ENCODE data around the gene TWIST2.
A peak's percentile ranks its signal among the peaks of the same experiment; 100 is the strongest.

The TWIST2 gene

GRCh38 chr2:238928520-238929241 lies 80.8 kb downstream of the TWIST2 start:
- no peak for DNase-seq (ENCODE audit: low read depth, low spot score)
- H3K27ac ChIP-seq, result no peak overlapping the region

GRCh38 chr2:238929242-238930081 lies 81.6 kb downstream of the TWIST2 start:
- no peak for DNase-seq (ENCODE audit: low read depth, low spot score)

GRCh38 chr2:238930216-238930615 lies 82.3 kb downstream of the TWIST2 start:
- no peak for DNase-seq (ENCODE audit: low read depth, low spot score)
- H3K27ac ChIP-seq, result no peak overlapping the region

More at GRCh38 chr2:238929242-238930081, 81.6 kb downstream of the TWIST2 start:
- no peak overlapping the region for H3K27ac ChIP-seq

DNA sequence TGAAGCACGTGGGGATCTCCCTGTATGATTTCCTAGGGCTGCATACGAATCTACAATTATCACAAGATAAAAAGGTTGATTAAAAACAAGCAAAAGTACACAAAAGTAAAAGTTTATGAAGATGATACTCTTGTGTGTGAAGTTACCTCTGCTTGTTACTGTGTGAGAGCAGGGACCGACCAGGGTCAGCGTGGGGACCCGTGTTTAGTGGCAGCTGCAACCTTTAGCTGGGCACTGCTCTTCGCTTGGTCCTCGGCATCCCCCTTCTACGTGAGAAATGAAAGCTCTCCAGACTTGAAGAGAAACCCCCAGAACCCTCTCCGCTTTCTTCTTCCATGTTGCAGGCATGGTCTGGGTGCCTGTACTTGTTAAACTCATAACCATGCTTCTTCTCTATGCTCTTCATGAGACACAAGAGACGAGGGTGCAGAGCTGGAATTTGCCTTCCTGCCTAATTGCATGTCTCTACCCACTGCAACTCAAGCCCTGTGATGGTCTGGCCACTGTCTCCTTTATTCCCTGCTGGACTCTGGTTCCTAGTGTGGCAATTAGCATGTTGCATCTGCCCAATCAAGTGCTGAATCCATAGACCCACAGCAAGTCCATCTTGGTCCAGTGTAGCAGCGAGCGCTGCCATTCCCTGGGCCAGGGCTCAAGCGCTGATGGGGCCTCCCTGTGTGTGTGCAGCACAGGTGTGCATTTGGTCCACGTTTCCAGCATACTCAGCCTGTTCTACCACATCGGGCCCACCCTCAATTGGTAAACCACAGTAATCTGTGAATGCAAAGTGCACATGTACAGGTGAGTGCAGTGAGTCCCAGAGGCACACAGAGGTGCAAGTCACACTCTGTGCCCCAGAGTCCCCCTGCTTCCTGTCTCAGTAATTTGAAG lies 88.5 kb downstream of the TWIST2 start:
- H3K27ac ChIP-seq, result no peak overlapping the region
- DNase-seq (ENCODE audit: low read depth, low spot score), result no peak

DNA sequence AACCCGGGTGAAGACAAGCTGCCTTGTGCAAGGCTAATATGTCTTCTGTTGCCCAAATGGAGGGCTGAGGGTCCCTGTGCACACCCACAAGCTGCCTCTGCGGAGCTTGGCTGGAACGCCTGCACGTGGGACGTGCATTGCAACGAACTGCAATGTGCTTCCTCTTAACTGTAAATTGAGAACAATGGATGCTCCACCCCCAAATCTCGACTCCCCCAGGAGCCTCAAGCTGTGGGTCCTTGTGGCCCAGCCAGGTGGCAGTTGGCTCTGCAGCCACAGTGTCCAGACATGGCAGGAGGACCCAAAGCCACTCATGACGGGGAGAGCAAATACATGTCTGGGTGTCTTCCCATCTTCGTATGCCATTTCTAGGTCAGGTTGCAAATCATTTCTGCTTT lies 90.1 kb downstream of the TWIST2 start:
- no peak overlapping the region for H3K27ac ChIP-seq

GRCh38 chr2:238938401-238939055 lies 90.6 kb downstream of the TWIST2 start:
- no peak overlapping the region for H3K27ac ChIP-seq
- no peak for DNase-seq (ENCODE audit: low read depth, low spot score)

More for the DNA sequence above, 90.1 kb downstream of the TWIST2 start:
- DNase-seq (ENCODE audit: low read depth, low spot score), result no peak

- no peak overlapping the region for H3K27ac ChIP-seq
- DNase-seq (ENCODE audit: low read depth, low spot score), result no peak
Measured at GRCh38 chr2:238939074-238939473, 91.2 kb downstream of the TWIST2 start.

- no peak for DNase-seq (ENCODE audit: low read depth, low spot score)
- no peak overlapping the region for H3K27ac ChIP-seq
Measured at GRCh38 chr2:238939521-238940403, 91.9 kb downstream of the TWIST2 start.

DNA sequence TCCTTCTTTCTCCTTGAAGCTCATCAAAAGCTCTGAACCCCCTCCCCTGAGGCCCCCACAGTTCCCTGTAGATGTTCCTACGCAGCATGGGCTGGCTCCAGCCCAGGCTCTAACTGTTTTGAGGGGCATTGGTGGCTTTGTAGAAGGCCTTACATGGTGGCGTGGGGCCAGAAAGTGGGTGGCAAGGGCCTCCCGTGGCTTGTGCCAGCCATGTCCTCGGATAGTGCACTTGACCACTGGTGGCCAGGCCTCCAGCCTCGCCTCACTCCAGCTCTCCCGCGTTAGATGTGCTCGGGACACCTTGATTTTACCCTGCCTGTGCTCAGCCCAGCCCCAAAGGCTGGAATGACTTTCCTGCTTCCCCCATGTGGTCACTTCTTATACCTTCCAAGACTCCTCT lies 92.9 kb downstream of the TWIST2 start:
- no peak overlapping the region for H3K27ac ChIP-seq

GRCh38 chr2:238941262-238941792 lies 93.4 kb downstream of the TWIST2 start:
- H3K27ac ChIP-seq, result no peak overlapping the region
- no peak for DNase-seq (ENCODE audit: low read depth, low spot score)

More for the DNA sequence above, 92.9 kb downstream of the TWIST2 start:
- no peak for DNase-seq (ENCODE audit: low read depth, low spot score)

- no peak overlapping the region for H3K27ac ChIP-seq
- no peak for DNase-seq (ENCODE audit: low read depth, low spot score)
Measured at GRCh38 chr2:238942080-238942725, 94.3 kb downstream of the TWIST2 start.

- no peak overlapping the region for H3K27ac ChIP-seq
- DNase-seq (ENCODE audit: low read depth, low spot score), result no peak
Measured at GRCh38 chr2:238942726-238943300, 94.9 kb downstream of the TWIST2 start.

- DNase-seq (ENCODE audit: low read depth, low spot score), result no peak
- H3K27ac ChIP-seq, result no peak overlapping the region
Measured at GRCh38 chr2:238943338-238944067, 95.6 kb downstream of the TWIST2 start.

GRCh38 chr2:238945433-238946150 lies 97.7 kb downstream of the TWIST2 start:
- no peak for DNase-seq (ENCODE audit: low read depth, low spot score)
- no peak overlapping the region for H3K27ac ChIP-seq

DNA sequence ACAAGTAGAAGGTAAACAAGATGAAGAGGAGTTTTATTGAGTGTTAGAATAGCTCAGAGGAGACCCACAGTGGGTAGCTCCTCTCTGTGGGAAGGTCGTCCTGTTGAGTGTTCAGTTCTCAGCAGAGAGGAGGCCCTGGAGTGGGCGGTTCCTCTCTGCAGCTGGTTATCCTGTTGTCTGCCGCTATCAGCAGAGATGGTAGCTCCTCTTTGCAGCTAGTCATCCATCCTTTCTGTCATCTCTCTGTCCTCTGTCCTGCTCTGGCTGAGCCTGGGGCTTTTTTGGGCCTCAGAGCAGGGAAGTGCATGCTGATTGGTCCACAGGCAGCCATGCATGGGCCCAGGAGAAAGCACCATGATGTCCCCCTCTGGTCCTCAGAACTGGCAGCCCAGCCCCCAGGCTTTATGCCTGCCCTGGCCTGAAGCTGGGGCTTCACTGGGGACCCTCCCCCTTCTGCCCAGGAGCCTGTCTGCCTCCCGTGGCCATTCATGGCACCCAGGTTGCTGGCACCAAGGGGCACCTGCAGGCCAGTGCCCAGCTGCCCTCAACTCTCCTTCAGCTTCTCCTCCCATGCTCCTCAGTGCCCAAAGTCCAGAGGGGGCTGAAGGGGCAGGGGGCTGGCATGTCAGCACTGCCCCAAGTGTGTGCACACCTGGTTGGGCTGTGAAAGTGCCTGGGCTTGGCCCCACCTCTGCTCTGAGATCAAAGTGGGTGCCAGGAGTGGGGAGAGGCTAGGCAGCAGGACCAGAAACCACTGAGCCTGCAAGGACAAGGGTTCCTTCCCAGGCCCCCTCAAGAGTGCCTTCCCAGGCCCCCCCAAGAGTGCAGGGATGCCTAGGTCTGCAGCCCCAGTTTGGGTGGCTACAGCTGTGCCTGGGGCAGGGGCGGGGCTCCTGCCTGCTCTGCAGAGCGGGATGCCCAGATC lies 98.7 kb downstream of the TWIST2 start:
- H3K27ac ChIP-seq, result peak overlapping the region; percentile 100
- no peak for DNase-seq (ENCODE audit: low read depth, low spot score)

All from epithelial cell of prostate (primary cell).